Measurements from ENCODE around the gene DOK7.
"Not testable (repeated sequence)": the region's sequence is repeated elsewhere in the genome, so short reads cannot be mapped to it uniquely, and the experiment has no call there.

Gene DOK7

GRCh38 chr4:3443750-3444309, 19.3 kb upstream of the DOK7 start:
- DNase-seq, result no peak

- DNase-seq, result no peak
Observed at GRCh38 chr4:3444351-3445110, 18.6 kb upstream of the DOK7 start.

GRCh38 chr4:3445111-3445820, 17.8 kb upstream of the DOK7 start:
- DNase-seq, result no peak

GRCh38 chr4:3445829-3446545, 17.1 kb upstream of the DOK7 start:
- peak; percentile 74 for DNase-seq

GRCh38 chr4:3446631-3447320, 16.3 kb upstream of the DOK7 start:
- DNase-seq, result no peak

GRCh38 chr4:3447431-3448395, 15.4 kb upstream of the DOK7 start:
- DNase-seq, result no peak

GRCh38 chr4:3449047-3449573, 14.0 kb upstream of the DOK7 start:
- no peak for DNase-seq

GRCh38 chr4:3449574-3450534, 13.3 kb upstream of the DOK7 start:
- DNase-seq, result no peak

- no peak for DNase-seq
Observed at GRCh38 chr4:3450643-3451042, 12.5 kb upstream of the DOK7 start.

GRCh38 chr4:3451956-3452355, 11.2 kb upstream of the DOK7 start:
- DNase-seq, result no peak

- DNase-seq, result no peak
Observed at GRCh38 chr4:3452376-3452775, 10.7 kb upstream of the DOK7 start.

- not testable (repeated sequence) for DNase-seq
Observed at GRCh38 chr4:3455596-3455995, 7.5 kb upstream of the DOK7 start.

- DNase-seq, result no peak
Observed at GRCh38 chr4:3458371-3458770, 4.7 kb upstream of the DOK7 start.

GRCh38 chr4:3459156-3459555, 4.0 kb upstream of the DOK7 start:
- not testable (repeated sequence) for DNase-seq

- no peak for DNase-seq
Observed at GRCh38 chr4:3460926-3461325, 2.2 kb upstream of the DOK7 start.

- no peak for DNase-seq
Observed at GRCh38 chr4:3461515-3462291, 1.4 kb upstream of the DOK7 start.

GRCh38 chr4:3462321-3462789, 751 bp upstream of the DOK7 start:
- DNase-seq, result no peak

- no peak for DNase-seq
Observed at GRCh38 chr4:3463556-3464348, 646 bp downstream of the DOK7 start.
